Measurements from ENCODE around the gene SNTG2.
"Not testable (repeated sequence)": the region's sequence is repeated elsewhere in the genome, so short reads cannot be mapped to it uniquely, and the experiment has no call there.

SNTG2 gene

DNA sequence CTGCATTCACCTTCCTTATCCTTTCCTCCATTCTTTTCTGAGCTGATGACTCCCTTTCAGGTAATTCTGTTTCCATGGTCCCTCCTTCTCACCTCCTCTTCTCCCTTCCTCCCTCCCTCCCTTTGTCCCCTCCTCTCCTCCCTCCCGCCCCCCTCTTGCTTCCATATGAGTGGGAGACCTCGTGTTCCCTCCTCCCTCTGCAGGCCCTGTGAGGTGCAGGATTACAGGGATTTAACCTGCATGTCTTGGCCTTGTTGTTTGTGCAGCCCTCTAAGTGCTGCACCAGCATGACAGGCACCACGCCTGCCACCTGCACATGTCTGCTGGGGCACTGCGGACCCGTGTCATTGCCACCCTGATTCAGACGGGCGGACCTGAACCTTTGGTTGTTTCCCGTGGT is 103.1 kb downstream of the SNTG2 start:
- no peak for DNase-seq (ENCODE audit: low spot score)

DNA sequence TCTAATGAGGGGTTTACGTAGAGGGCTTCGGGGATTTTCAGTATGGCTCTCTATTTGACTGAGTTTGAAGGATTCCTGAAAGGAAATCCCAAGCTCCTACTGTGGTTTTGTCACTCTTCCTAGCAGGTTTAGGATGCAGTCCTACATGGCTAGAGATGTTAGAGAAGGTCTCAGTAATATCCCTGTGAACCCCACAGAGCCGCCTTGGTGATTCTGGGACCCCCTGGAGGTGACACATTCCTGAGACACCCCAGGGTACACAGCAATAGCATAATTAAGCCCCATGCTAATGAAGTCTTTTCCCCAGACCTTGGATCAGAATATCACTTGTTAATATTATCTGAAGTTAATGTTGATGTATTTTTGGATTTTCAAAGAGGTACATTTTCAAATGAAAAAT is 103.8 kb downstream of the SNTG2 start:
- DNase-seq (ENCODE audit: low spot score): no peak

DNA sequence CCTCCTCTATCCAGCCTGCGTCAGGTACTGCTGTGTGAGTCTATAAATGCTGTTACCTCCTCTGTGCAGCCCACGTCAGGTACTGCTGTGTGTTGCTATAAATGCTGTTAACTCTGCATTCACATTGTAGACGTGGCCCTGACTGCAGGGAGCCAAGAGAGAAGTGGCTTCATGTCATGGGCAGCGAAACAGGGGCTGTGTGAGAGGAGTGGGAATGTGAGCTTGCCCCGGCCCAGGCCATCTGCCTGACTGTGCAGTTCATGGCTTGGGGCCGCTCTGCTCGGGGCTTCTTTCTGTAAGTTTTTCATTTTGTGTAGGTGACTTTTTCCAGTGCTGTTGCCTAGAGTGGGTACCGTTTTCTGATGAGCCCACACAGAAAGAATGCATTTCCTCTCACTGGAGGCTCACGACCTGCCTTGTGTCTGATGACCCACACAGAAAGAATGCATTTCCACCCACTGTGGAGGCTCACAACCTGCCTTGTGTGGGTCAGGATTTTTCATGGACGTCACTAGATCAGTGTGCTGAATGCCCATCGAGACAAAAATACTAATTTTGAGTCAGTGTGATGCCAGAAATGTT is 104.5 kb downstream of the SNTG2 start:
- DNase-seq (ENCODE audit: low spot score): peak; percentile 87

DNA sequence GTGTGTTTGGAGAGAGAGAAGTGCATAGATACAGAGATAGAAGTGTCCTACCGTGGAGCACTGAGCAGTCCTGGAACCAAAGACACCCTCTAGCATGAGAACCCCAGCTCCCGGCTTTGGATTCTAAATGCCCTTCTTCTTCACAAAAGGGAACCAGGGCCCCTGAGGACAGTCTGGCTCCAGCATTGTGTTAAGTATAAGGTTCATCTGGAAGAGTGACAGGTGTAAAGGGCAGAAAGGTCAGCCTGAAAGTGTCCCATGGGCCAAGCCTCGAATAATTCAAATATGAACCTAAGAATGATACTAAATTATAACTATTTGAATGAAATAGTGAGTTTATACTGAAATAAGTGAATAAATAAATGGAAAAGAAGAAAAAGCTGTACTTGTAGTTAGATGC is 109.7 kb downstream of the SNTG2 start:
- no peak for DNase-seq (ENCODE audit: low spot score)

DNA sequence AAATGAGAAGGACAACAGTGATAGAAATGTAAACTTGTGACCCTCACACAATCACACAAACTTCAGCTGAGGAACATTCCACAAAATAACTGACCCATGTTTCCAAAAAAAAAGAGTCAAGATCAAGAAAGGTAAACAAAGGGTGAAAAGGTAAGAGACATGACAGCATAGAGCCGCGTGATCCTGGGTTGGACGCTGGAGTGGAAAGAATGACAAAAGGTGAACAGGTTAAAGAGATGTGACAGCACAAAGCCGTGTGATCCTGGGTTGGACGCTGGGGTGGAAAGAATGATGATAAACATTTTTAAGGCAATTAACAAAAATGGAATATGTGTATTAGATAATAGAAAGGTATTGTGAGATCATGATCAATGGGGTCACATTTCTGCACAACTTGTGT is 110.3 kb downstream of the SNTG2 start:
- no peak for DNase-seq (ENCODE audit: low spot score)

DNA sequence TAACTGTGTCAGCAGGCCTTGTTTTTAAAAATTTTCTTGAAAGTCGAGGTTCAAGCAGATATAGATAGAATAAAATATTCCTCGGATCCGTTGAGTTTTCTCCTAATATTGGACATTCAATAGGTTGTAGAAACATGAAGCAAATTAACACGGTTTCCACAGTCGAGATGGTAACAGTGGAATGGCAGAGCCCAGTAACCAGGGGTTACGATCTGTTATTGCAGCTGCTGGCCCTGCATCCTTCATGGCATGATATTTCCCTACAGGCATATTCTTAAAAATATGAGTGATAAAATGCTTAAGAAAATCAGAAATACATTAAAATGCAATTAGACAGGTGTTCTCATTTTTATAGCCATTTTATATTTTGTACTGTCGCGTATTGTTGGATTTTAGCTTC is 117.6 kb downstream of the SNTG2 start:
- DNase-seq (ENCODE audit: low spot score): no peak

DNA sequence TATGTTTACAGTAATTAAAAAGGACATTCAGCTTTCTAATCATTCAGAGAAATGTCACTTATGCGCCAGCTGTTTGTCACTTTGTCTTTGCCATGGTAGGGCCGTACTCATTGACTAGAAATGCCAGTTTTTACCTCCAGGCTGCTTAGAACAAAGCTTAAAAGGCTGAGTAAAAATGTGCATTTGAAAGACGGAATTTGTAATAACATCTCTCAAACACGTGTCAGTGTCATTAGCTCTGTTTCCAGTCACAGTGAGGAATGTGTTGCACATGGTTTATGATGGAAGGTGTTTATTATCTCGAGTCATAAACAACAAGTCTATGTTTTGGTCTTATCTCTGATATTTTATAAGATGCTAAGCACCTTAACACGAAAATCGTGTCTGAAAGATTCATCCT is 118.2 kb downstream of the SNTG2 start:
- DNase-seq (ENCODE audit: low spot score): no peak

DNA sequence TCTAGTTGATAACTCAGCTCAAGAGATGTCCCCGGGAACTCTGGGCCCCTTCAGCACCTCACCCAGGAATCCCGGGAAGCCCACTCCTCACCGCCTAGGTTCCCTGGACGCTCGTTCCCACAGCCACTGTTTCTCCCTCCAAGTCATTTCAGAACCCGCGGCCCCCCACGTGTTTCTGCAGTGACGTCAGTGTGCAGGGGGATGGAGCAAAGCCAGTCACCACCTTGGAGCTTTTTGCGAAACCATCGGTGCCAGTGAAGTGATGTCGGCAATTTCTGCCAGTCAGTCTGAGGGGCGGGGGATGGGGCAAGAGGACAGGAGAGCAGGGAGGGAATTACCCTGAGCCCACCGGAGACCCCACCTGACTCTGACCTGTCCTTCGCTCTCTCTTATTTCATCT is 119.2 kb downstream of the SNTG2 start:
- DNase-seq (ENCODE audit: low spot score): no peak

DNA sequence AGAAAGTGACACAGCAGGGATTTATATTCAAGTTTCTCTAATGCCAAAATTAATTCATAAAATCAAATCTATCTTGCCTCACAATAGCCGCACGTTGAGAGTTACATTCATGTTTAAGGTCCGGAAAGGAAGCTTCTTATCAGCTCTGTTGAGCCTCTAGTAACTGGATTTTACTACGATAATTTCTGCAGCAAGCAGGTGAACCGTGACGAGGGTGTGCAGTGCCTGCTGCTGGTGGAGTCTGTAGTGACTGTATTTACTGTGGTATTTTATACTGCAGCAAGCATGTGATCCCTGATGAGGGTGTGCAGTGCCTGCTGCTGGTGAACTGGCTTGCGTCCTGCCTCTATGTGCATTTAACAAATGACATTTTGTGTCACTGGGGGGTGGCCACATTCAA is 120.0 kb downstream of the SNTG2 start:
- no peak for DNase-seq (ENCODE audit: low spot score)

DNA sequence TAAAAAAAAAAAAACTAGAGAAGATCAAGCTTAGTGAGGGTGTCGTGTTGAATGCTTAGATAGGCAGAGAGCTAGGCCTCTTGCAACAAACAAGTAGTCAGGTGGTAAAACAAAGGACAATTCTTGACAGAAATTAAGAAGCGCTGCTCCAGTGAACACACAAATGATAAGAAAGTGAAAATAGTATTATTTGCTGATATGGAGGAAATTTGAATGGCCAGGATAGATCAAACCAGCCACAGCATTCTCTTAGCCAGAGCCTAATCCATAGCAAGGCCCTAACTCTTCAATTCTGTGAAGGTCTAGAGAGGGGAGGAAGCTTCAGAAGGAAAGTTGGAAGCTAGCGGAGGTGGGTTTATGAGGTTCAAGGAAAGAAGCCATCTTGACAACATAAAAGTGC is 121.0 kb downstream of the SNTG2 start:
- DNase-seq (ENCODE audit: low spot score): no peak

DNA sequence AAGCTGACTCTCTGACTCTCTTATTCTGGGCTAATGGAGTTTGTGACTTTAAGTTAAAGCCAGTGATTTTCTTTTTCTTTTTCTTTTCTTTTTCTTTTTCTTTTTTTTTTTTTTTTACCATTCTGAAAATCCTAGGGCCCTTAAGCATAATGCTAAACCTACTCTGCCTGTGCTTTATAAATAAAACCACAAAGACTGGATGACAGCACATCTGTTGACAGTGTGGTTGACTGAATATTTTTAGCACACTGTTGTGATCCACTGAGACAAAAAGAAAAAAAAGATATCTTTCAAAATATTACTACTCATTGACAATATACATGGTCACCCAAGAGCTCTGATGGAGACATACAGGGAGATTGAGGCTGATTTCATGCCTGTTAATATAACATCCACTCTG is 121.6 kb downstream of the SNTG2 start:
- no peak for DNase-seq (ENCODE audit: low spot score)

DNA sequence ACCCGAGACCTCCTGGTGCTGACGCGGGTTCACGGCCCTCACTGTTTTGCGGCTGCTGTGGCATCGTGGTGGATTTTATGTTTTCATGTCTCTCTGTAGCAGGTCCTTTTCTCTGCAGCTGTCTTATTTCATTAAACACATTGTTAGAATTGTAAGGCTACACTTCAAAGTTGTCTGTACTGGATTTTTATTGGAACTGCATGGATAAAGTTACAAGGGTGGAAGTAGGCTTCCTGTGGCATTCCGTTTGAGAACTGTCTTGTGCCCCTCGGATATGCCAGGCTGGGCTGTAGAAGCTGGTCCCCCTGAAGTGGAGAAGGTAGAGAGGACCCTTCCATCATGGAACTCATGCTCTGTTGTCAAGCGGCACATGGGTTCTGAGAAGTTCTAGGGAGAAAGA is 127.3 kb downstream of the SNTG2 start:
- DNase-seq (ENCODE audit: low spot score): no peak

DNA sequence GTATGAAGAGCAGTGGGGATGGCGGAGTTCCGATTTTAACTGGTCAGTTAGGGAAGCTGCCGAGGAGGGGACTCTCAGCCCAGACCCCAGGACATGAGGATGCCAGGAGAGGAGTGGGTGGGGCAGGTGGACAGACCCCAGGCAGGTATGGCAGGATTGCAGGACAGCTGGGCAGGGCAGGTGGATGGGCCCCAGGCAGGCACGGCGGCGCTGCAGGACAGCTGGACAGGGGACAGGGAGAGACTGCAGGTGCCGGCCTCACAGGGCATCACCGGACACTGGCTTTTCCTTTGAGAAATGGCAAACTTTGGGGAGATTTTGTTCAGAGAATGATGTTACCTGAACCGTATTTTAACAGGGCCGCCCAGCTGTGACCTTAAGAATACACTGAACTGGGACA is 127.7 kb downstream of the SNTG2 start:
- DNase-seq (ENCODE audit: low spot score): no peak

DNA sequence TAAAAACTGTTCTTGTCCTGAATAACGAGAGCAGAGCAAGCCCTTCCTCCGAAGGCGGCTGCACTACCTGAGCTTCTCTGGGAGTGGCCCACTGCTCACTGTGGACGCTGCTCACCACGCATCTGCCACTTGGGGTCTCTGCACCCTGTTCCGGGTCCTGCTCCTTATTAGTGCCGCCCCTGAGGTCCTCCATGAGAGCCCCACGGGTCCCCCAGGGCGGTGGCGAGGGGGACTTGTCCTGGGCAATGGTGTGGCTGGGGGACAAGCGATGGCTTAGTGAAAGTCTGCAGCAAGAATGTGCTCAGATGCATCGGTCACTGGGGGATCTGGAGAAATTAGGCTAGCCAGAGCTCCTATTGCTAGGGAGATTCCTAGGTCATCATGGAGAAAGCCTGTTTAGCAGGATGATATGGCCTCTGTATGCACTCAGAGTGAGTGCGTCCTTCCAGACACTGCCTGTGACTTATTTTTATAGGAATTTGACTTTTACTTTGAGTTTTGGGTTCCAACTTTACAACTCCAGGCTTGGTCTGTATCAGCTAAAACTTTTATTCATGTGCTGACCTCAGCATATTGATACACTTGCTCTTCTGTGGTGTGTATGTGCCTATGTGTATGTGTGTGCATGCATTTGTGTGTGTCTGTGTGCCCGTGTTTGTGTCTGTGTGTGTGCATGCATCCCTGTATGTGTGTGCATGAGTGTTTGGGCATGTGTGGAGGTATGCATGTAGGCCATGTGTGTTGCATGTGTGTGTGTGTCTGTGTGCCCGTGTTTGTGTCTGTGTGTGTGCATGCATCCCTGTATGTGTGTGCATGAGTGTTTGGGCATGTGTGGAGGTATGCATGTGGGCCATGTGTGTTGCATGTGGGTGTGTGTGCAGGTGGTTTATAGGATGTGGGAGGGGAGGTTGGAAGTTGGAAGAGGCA is 129.5 kb downstream of the SNTG2 start:
- DNase-seq (ENCODE audit: low spot score): no peak

DNA sequence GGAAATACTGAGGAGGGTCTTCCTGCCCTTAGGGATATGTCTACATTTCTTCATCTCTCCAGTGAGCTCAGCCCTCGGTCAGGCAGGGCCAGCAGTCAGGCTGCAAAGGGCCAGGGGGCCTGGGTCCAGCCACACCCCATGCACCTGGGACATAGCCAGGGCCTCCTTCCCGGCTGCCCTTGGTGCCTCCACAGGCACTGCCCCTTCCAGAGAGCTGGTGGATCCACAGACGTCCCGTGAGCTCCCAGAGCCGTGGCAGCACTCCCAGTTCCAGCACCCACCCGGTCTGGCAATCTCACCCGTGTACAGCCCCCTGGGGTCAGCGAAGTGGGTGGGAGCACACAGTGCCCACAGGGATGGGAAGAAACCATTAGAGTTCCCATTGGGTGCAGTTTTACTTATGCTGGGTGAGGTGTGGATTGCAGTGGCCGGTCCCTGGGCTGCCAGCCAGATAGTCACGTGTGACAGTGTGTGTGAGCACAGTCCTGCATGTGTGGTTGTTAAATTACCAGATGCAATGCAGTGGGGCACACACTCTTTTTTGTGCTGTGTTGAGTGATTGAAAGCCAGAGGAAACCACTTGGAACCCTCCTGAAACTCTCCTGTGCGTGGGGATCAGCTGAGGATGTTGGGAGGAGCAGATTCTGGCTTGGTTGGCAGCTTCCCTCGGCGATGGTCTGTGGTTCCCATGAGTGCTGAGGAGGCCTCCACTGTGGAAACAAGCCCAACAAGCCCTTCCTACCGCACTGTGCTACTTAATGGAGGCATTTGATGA is 131.0 kb downstream of the SNTG2 start:
- peak; percentile 76 for DNase-seq (ENCODE audit: low spot score)

DNA sequence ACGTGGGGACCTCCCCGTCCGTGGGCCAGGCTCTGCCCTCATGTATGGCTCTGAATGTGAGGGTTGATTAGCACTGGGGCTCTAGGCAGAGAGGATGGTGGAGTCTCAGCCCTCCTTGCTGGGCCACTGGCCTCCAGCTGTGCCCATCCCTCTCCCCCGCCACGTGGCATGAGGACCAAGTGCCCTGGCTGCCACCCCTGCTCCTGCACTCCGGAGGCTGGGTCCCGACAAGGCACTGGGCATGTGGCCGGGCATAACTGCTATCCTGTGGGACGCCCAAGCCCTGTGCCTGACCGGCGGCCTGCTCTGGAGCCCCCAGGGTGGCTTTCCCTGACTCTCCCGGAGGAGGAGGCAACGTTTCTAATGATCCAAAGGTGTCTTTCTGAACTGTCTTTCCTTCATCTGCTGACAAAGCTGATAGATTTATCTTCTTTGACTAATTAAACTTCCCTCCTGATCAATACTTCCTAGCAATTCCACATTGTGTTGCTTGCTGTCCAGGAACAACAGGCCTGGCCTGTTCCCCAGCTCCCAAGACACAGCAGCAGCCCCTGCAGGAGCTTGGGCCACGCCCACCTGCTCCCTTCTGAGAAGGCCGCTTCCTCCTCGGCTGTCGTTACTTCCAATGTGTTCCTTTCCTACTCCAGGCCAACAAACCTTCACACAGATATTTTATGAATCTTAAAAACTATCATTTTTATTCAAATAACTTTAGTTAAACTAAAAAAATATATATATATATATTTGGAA is 132.0 kb downstream of the SNTG2 start:
- DNase-seq (ENCODE audit: low spot score): no peak

DNA sequence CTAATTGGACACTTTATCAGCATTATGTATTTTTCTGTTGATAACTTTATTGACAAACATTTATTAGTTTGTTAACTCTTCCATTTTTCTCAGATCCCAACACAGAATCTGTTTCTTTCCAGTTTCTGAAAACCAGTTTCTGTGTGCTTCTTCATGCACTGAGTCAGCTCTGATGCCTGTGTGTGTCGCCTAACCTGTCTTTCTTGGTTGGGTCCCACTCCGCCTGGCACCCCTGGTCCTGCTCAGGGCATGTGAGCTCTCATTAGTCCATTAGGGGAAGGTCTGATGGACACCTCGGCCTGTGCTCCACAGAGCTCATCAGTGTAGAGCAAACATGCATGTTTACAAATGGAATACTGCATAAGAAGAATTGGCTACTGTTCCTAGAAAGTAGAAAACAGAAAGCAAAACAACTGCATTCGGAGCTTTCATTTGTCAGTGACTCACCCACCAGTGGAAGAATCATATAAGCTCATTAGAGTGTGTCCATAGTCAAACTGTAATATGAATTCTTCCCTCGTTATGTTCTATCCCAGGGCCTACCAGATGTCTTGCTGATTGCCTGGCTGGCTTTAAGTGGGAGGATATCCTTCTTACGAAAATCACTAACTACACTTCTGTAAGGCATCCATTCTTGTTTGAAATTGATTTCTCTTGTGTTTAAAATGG is 137.7 kb downstream of the SNTG2 start:
- peak; percentile 53 for DNase-seq (ENCODE audit: low spot score)

DNA sequence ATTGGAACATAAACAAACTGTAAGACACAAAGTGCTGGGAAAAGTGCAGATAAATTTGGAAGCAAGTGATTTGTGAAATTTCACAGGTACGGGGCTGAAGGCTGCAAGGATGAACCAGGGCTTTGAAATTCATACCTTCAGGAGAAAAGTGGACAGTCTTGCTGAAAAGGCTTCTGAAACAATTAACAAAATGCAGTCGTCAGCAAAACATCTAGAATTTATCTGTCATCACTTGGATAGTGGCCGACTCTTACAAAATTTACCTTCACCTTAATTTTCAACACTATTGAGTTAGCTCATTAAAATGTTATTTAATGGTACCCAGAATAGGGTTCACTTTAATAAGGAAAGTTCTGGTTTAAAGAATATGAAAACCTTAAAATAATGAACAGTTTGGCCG is 138.3 kb downstream of the SNTG2 start:
- DNase-seq (ENCODE audit: low spot score): no peak

DNA sequence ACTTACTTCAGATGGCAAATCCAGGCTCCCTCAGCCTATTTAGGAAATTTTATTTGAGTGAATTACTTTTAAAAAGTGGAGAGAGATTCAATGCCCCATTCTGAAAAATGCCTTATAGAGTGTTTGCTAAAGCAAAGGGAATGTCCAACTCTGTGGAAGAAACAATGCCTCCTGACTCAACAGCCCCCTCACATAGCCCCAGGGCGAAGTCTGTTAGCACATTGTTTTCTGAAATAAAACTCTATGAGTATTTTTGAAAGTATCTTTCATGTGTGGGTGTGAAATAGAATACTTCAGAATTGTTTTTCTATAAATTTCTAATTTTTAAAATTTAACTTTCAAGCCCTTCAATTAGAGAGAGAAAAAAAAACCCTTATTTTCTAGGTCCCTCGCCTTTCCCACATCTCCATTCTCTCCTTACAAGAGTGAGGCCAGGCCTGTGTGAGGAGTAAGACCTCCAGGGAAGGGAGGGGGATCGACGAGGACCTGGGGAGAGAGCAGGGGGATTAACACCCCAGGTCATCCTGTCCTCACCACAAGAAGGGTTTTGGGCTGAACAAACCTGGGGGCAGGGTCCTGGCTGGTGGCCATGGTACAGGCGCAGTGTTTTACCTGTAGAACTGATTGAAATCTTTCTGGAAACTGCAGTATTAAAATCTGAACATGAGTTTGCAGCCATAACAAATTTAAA is 141.4 kb downstream of the SNTG2 start:
- peak; percentile 68 for DNase-seq (ENCODE audit: low spot score)

DNA sequence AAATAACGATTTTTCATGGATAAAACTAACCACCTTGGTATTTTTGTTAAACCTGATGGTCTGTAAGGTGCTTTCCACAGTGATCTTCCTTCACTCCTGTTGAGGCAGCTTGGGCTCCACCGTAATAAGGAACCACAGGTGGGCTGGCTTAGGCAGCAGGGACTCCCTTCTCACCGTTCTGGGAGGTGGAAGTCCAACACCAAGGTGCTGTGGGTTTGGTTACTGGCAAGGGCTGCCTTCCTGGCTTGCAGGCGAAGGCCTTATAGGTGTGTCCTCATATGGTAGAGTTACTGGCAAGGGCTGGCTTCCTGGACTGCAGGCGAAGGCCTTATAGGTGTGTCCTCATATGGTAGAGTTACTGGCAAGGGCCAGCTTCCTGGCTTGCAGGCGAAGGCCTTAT is 143.0 kb downstream of the SNTG2 start:
- DNase-seq (ENCODE audit: low spot score): not testable (repeated sequence)

DNA sequence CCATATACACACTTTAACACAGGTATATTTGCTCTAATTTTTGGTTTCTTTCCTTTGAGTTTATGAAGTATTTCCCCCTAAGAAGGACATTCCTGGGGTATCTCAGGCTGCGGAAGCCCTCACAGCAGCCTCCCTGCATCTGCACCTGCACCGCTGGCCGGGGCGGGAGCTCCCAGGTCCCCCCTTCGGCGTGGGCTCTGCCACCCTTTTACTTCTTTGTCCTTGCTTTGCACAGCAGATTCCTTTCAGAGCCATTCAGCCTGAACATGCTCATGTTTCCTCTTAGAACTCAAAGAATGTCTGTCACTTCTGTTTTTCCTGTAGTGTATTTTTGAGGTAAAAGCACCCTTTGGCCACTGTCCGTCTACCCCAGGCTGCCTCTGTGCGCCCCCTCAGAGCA is 146.5 kb downstream of the SNTG2 start:
- DNase-seq (ENCODE audit: low spot score): no peak
